NCI-H345 treated with DMSO at 0.1 percent for 48 hours (cell line): ENCODE results near the gene WDR82.
"Not testable (repeated sequence)": the region's sequence is repeated elsewhere in the genome, so short reads cannot be mapped to it uniquely, and the experiment has no call there.

Experiments
- DNase-seq: peaks from one replicate; lab custom pipeline; 2025; ENCODE audit not compliant: unreplicated experiment; lab: John Stamatoyannopoulos, UW

Gene WDR82

GRCh38 chr3:52290596-52291507 is 12.4 kb upstream of the WDR82 start:
- no peak for DNase-seq

- no peak for DNase-seq
Observed at GRCh38 chr3:52289747-52290595, 11.5 kb upstream of the WDR82 start.

- DNase-seq, result no peak
Observed at GRCh38 chr3:52289338-52289746, 10.9 kb upstream of the WDR82 start.

- no peak for DNase-seq
Observed at GRCh38 chr3:52288674-52289073, 10.2 kb upstream of the WDR82 start.

GRCh38 chr3:52286777-52287110 is 8.3 kb upstream of the WDR82 start:
- DNase-seq, result no peak

GRCh38 chr3:52284051-52284450 is 5.6 kb upstream of the WDR82 start:
- DNase-seq, result not testable (repeated sequence)

GRCh38 chr3:52283306-52283705 is 4.9 kb upstream of the WDR82 start:
- DNase-seq, result no peak

GRCh38 chr3:52281981-52282801 is 3.7 kb upstream of the WDR82 start:
- no peak for DNase-seq

GRCh38 chr3:52280050-52280461 is 1.6 kb upstream of the WDR82 start:
- peak; percentile 45 for DNase-seq

GRCh38 chr3:52279596-52279995 is 1.1 kb upstream of the WDR82 start:
- DNase-seq, result no peak

GRCh38 chr3:52277972-52278509 is 408 bp downstream of the WDR82 start:
- no peak for DNase-seq

GRCh38 chr3:52277071-52277964 is 1.1 kb downstream of the WDR82 start:
- DNase-seq, result no peak

GRCh38 chr3:52274781-52275180 is 3.7 kb downstream of the WDR82 start:
- DNase-seq, result not testable (repeated sequence)

- DNase-seq, result no peak
Observed at GRCh38 chr3:52272831-52273230, 5.6 kb downstream of the WDR82 start.

GRCh38 chr3:52272172-52272571 is 6.3 kb downstream of the WDR82 start:
- DNase-seq, result not testable (repeated sequence)

- no peak for DNase-seq
Observed at GRCh38 chr3:52270252-52270754, 8.1 kb downstream of the WDR82 start.

GRCh38 chr3:52269776-52270175 is 8.7 kb downstream of the WDR82 start:
- no peak for DNase-seq

- no peak for DNase-seq
Observed at GRCh38 chr3:52268036-52268435, 10.4 kb downstream of the WDR82 start.

GRCh38 chr3:52265387-52265786 is 13.1 kb downstream of the WDR82 start:
- no peak for DNase-seq

- DNase-seq, result no peak
Observed at GRCh38 chr3:52262447-52262846, 16.0 kb downstream of the WDR82 start.
